RWPE2 (cell line): ENCODE results near the gene SRXN1.

Source experiments
- ATAC-seq: fragments of 200-7000 bp; cut with Tn5 transposase; 3 replicates; pipeline ENCODE4 v1.9.1; 2021; ENCODE audit warnings: low read depth
- DNase-seq: peaks from one replicate; pipeline ENCODE4 v3.0.0-alpha.2; 2020; ENCODE audit warnings: low spot score
- H3K27ac ChIP-seq: fragments of 450-650 bp; 2 replicates; pipeline ENCODE4 v1.5.1; 2017; ENCODE audit warnings: mild to moderate bottlenecking; ENCODE audit not compliant: poor library complexity, severe bottlenecking
- H3K27me3 ChIP-seq: fragments of 250-450 bp; sonication (Bioruptor Pico); 2 replicates; pipeline ENCODE4 v1.5.1; 2021; ENCODE audit warnings: mild to moderate bottlenecking, moderate library complexity; ENCODE audit not compliant: insufficient read depth, poor library complexity, severe bottlenecking
- H3K36me3 ChIP-seq: fragments of 250-450 bp; sonication (Bioruptor Pico); 2 replicates; pipeline ENCODE4 v1.5.1; 2020; ENCODE audit warnings: low read depth, mild to moderate bottlenecking, moderate library complexity
- H3K4me1 ChIP-seq: fragments of 250-450 bp; sonication (Bioruptor Pico); 2 replicates; pipeline ENCODE4 v1.5.1; 2021; ENCODE audit warnings: mild to moderate bottlenecking, moderate library complexity; ENCODE audit not compliant: insufficient read depth, poor library complexity, severe bottlenecking
- H3K4me3 ChIP-seq: fragments of 250-450 bp; sonication (Bioruptor Pico); 2 replicates; pipeline ENCODE4 v1.5.1; 2021; ENCODE audit warnings: mild to moderate bottlenecking, moderate library complexity; ENCODE audit not compliant: severe bottlenecking
- H3K9me3 ChIP-seq: fragments of 250-450 bp; sonication (Bioruptor Pico); 2 replicates; pipeline ENCODE4 v1.5.1; 2021; ENCODE audit warnings: mild to moderate bottlenecking, moderate library complexity; ENCODE audit not compliant: severe bottlenecking
- TF ChIP-seq, protein P1 (sequence below): fragments of 450-650 bp; IDR thresholded peaks from one replicate; pipeline ENCODE4 v1.5.1; 2017; ENCODE audit warnings: mild to moderate bottlenecking, moderate library complexity; ENCODE audit not compliant: poor library complexity, severe bottlenecking

The SRXN1 gene

DNA sequence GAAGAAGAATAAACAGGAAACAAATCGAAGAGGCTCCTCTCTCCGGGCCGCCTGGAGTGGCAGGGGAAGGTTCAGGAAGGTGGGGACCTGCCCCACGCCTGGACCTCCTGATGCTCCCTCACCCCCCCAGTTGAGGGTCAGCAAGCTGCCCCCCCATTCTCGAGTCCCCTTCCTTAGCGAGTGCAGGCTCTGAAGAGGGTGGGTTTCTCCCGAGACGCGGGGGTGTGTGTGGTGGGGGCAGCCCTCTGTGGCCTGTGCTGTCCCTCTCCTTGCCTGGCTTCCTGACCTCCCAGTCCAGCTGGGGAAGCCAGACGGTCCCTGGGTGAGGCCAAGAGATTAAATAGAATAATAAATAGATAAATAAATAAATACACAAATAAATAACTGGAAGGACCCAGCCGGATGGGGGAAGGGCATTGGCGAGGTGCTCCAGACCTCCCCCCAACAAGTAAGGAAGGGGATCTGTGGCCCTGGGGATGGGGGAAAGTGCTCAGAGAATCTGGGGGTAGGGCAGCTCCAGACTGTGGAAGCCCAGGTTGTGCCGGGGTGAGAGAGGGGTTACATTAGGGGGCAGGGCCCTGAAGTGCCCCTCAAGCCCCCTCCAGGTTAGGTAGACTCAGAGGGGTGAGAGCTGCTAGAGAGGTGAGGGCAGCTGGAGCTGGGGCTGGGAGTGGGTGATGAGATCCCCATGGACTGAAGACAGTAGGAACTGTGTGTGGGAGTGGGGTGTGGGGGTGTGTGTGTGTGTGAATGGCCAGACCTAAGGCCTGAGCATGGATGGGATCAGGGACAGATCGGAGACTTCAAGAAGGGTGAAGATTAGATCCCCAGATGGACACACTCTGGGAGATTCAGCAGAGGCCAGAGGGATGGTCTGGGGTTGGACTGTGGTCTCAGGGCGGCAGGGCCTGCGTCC is 9.5 kb upstream of the SRXN1 start:
- Histone ChIP-seq H3K27ac (no peak overlapping the region), H3K27me3 (peaks cover 74% of the 10 kb centered on the region), H3K36me3 (no peaks in the 10 kb centered on the region), H3K4me3 (no peak overlapping the region), H3K4me1 (no peaks in the 10 kb centered on the region), H3K9me3 (no peaks in the 10 kb centered on the region)
- TF ChIP-seq, protein P1, sequence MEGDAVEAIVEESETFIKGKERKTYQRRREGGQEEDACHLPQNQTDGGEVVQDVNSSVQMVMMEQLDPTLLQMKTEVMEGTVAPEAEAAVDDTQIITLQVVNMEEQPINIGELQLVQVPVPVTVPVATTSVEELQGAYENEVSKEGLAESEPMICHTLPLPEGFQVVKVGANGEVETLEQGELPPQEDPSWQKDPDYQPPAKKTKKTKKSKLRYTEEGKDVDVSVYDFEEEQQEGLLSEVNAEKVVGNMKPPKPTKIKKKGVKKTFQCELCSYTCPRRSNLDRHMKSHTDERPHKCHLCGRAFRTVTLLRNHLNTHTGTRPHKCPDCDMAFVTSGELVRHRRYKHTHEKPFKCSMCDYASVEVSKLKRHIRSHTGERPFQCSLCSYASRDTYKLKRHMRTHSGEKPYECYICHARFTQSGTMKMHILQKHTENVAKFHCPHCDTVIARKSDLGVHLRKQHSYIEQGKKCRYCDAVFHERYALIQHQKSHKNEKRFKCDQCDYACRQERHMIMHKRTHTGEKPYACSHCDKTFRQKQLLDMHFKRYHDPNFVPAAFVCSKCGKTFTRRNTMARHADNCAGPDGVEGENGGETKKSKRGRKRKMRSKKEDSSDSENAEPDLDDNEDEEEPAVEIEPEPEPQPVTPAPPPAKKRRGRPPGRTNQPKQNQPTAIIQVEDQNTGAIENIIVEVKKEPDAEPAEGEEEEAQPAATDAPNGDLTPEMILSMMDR, result no peak
- ATAC-seq (no peak), DNase-seq (no peak)

DNA sequence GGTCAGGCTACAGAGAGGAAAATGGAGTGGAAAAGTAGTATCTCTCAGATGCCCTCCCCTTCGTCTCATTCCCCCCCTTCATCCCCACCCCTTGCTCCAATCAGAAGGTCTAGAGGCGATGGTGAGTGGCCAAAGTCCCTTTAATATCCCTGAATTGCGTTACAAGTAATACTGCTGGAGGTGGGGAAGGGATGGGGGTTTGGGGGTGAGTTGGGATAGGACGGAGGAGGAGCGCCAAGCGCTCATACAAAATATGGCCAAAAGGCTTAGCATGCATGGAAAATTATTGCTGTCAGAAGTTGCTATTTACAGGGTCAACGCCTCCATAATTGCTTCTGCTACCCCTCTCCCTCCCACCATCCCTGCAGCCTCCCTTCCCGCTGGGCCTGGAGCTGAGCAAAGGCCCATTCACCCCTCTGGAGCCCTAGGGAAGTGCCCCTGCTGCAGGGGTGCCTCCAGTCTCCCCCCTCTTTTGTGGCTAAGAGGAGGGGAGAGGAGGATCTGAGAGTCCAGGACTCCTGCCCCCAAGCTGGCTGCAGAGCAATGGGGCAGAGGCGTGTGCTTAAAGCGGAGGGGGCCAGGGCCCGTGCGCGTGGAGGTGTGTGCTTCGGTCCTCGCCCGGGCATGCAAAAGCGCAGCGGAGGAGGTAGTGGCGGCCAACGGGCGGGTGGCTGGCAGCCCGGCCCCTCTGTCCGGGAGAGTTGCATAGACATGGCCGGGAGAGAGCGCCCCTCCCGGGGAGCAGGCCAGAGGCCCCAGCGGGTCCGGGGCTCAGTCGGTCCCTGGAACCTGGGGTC is 8.7 kb upstream of the SRXN1 start:
- Histone ChIP-seq H3K36me3 (no peaks in the 10 kb centered on the region), H3K9me3 (no peaks in the 10 kb centered on the region), H3K27ac (no peak overlapping the region), H3K27me3 (peaks cover 66% of the 10 kb centered on the region), H3K4me1 (no peaks in the 10 kb centered on the region), H3K4me3 (no peak overlapping the region)
- TF ChIP-seq, protein P1, result no peak
- no peak for DNase-seq
- peak; percentile 39; the same call in 1 of the 3 replicates for ATAC-seq

DNA sequence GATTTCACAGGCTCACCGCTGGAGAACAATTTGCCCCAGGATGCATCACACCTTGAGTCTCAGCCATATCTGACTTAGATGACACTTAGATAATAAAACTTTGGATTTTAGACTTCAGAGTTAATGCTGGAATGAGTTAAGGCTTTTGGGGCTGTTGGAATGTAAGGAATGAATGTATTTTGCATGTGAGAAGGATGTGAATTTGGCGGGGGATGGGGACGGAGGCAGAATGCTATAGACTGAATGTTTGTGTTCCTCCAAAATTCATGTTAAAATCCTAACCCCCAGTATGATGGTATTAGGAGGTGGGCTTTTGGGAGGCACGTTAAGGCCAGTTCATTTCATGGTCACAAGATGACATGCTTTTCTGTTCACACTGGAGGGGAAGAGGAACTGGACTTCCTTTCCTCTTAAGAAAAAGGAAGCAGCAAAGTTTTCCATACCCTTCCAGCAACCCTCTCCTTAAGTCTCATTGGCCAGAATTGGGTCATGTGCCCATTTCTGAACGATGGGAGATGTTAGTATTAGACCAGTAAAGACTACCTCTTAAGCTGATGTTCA is 5.8 kb upstream of the SRXN1 start:
- no peaks in the 10 kb centered on the region for H3K4me1 ChIP-seq
- H3K27ac ChIP-seq, result no peak overlapping the region
- DNase-seq (no peak), ATAC-seq (no peak)
- TF ChIP-seq, protein P1, result no peak
- peaks cover 38% of the 10 kb centered on the region for H3K27me3 ChIP-seq
- no peak overlapping the region for H3K4me3 ChIP-seq
- no peaks in the 10 kb centered on the region for H3K36me3 ChIP-seq
- no peaks in the 10 kb centered on the region for H3K9me3 ChIP-seq

DNA sequence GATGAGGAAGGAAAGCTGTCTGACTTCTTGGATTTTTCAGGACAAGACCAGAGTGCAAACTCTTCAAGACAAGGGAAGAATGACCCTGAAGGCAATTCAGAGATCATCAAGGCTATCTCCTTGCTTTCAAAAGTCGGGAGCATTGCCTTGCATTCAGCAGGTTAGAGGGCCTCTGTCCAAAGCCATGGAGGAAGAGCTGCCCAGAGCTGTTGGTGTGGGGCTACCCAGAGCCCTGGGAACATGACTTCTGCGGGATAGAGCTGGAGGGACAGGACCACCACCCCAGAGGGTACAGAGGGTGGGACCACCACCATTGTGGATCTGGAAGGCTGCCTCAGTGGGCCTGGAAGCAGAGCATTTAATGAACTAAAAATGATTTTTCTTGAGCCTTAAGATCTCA is 5.2 kb upstream of the SRXN1 start:
- H3K27ac ChIP-seq, result no peak overlapping the region
- H3K27me3 ChIP-seq, result peaks cover 32% of the 10 kb centered on the region
- DNase-seq, result no peak
- no peaks in the 10 kb centered on the region for H3K4me1 ChIP-seq
- no peak overlapping the region for H3K4me3 ChIP-seq
- TF ChIP-seq, protein P1, result no peak
- ATAC-seq, result no peak
- H3K9me3 ChIP-seq, result no peaks in the 10 kb centered on the region
- H3K36me3 ChIP-seq, result no peaks in the 10 kb centered on the region
